Measurements from ENCODE around the gene KRTAP5-1. TPM values are rescaled to one million over a fixed set of nuclear protein-coding genes. Genes with fewer than 3 reads are reported as not detected.

KRTAP5-1 gene
- total and polyA plus RNA-seq, 10 of the 15 experiments (the other 5 are each of a cell fraction or from before 2014, with no cell fraction given), result not detected

- RAD21 ChIA-PET (ENCODE audit: unreplicated experiment), result no interaction called here
- DNase-seq (ENCODE audit: low read depth, low spot score) (no peak), ATAC-seq (no peak), FAIRE-seq (no peak)
- POLR2A ChIA-PET, result interaction anchor here (0.7 kb wide), 1 partner anchor 22 kb away, joined by 4 read pairs; no protein-coding TSS in a partner anchor
- TF ChIP-seq RB1 (IDR thresholded peaks at IDR 0.05; ENCODE audit: borderline replicate concordance) (no peak), SIN3A (IDR thresholded peaks at IDR 0.05; ENCODE audit: low read depth, low read length) (no peak), ZNF274 (IDR thresholded peaks at IDR 0.05; ENCODE audit: insufficient read depth, insufficient read length) (no peak), HCFC1 (IDR thresholded peaks at IDR 0.05; ENCODE audit: low read length) (no peak), CHD2 (IDR thresholded peaks at IDR 0.05; ENCODE audit: borderline replicate concordance, low read depth, low read length) (no peak), PAX8 (IDR thresholded peaks at IDR 0.05) (no peak), BHLHE40 (IDR thresholded peaks at IDR 0.05; ENCODE audit: borderline replicate concordance in 1 of 2, low read depth in 2 of 2, low read length in 1 of 2) (no peak), CUX1 (IDR thresholded peaks at IDR 0.05; ENCODE audit: insufficient replicate concordance, low read depth, low read length) (no peak), NR2C1 (IDR thresholded peaks at IDR 0.05) (no peak), HDAC2 (IDR thresholded peaks at IDR 0.05) (no peak), SREBF2 (IDR thresholded peaks at IDR 0.05; ENCODE audit: low read length) (no peak), RAD21 (IDR thresholded peaks at IDR 0.05; ENCODE audit: insufficient read depth, low read depth, low read length) (no peak)
- Histone ChIP-seq H4K20me1 (ENCODE audit: control insufficient read depth, insufficient read depth) (no peaks in the 10 kb centered on the region), H3K9ac (ENCODE audit: control insufficient read depth, insufficient read depth, low read length) (no peak overlapping the region), H3K27ac (ENCODE audit: control insufficient read depth, insufficient read depth) (no peak overlapping the region), H3K4me3 (no peak overlapping the region), H3K4me2 (ENCODE audit: control insufficient read depth, insufficient read depth) (no peak overlapping the region), H2AFZ (ENCODE audit: control insufficient read depth, low read depth, low read length) (no peak overlapping the region), H3K36me3 (ENCODE audit: control insufficient read depth in 2 of 2, insufficient read depth in 2 of 2, low read length in 1 of 2) (no peaks in the 10 kb centered on the region), H3K4me1 (ENCODE audit: control insufficient read depth, insufficient read depth, low read length) (no peaks in the 10 kb centered on the region), H3K9me3 (replicated peaks; ENCODE audit: control insufficient read depth, insufficient read depth, low read length) (no peaks in the 10 kb centered on the region), H3K79me2 (ENCODE audit: control insufficient read depth, insufficient read depth, low read length) (no peaks in the 10 kb centered on the region), H3K27me3 (replicated peaks in 1 of 2; ENCODE audit: control insufficient read depth in 2 of 2, insufficient read depth in 2 of 2, low read length in 1 of 2) (peaks cover 1 to 4% of the 10 kb centered on the region in 2 experiments; a peak in 3 of 4 replicates)
- BruUV-seq (replicated peaks), result no TSS peak
- WGBS (ENCODE audit: insufficient coverage, insufficient replicate concordance, low lambda C conversion rate, missing lambda C conversion rate), result 13% methylated on average over 5 of the region's 5 CpGs
- in situ Hi-C loops (cut with MboI), result no loop called here
- CTCF ChIA-PET, result no interaction called here
- intact Hi-C loops (cut with micrococcal nuclease; ENCODE audit: unreplicated experiment), result no loop called here
- SMC1A ChIA-PET (ENCODE audit: uncharacterized antibody, unreplicated experiment), result no interaction called here
These were observed 39.7 kb downstream of the KRTAP5-1 start for GRCh38 chr11:1545432-1545831.
